ENCODE measurements around the gene PCK1.

DNA sequence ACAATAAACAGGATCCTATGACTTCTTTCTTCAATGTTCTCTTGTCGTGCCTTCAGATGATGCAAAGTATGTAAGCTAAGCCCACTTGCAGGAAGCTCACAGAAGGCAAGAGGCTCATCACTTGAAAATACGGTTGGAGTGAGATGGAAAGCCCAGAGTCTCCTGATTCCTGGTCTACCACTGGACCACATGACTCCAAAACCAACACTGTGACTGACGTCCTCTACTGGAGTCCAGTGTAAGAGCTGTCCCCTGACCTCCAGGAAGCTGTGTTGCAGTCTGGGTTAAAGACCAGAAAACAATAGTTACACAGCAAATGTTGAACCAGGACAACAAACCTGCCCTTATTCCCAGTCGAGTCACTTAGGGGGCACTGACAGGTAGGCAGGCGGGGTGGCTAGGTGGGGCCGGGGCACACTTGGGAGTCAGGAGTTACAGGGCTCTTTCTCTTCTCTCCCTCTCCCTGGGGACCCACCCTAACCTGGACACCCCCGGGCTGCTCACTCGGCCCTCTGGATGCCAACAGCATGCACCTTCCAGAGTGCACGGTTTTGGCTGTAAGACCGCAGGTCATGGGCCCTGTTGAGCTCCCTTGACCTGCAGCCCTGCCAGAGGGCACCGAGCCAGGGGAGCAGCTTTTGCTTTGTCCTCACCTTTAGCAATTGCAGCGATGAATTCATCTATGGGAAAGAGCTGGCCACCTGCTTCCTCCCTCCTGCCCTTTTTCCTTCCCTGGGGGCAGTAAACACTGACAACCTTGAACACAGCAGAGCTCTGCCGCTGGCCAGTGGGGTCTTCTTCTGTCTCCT, 7.4 kb downstream of the PCK1 start:
- TF ChIP-seq ZFX (IDR thresholded peaks at IDR 0.05): no peak
- TF ChIP-seq, protein P1, sequence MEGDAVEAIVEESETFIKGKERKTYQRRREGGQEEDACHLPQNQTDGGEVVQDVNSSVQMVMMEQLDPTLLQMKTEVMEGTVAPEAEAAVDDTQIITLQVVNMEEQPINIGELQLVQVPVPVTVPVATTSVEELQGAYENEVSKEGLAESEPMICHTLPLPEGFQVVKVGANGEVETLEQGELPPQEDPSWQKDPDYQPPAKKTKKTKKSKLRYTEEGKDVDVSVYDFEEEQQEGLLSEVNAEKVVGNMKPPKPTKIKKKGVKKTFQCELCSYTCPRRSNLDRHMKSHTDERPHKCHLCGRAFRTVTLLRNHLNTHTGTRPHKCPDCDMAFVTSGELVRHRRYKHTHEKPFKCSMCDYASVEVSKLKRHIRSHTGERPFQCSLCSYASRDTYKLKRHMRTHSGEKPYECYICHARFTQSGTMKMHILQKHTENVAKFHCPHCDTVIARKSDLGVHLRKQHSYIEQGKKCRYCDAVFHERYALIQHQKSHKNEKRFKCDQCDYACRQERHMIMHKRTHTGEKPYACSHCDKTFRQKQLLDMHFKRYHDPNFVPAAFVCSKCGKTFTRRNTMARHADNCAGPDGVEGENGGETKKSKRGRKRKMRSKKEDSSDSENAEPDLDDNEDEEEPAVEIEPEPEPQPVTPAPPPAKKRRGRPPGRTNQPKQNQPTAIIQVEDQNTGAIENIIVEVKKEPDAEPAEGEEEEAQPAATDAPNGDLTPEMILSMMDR (conservative IDR thresholded peaks at IDR 0.05): no peak
